IPS-11a (cell line): Measurements from ENCODE around the gene WDR86.

Experiments
- H3K4me3 ChIP-seq: one replicate; pipeline ENCODE4 v1.5.1; 2013; ENCODE audit warnings: low read depth, low read length, control low read depth

WDR86 gene

GRCh38 chr7:151409667-151410404 is at the start of gene WDR86:
TSS of gene WDR86 (minus strand) at chr7:151410038. CDS start at chr7:151409589, 449 bp downstream.
- H3K4me3 ChIP-seq: peak within 1 kb of the TSS; percentile 77

- no peak overlapping the region for H3K4me3 ChIP-seq
Observed at GRCh38 chr7:151457534-151457933, 47.7 kb upstream of the WDR86 start.

GRCh38 chr7:151456782-151457181 is 46.9 kb upstream of the WDR86 start:
- H3K4me3 ChIP-seq: no peak overlapping the region

GRCh38 chr7:151456276-151456675 is 46.4 kb upstream of the WDR86 start:
- H3K4me3 ChIP-seq: no peak overlapping the region

- no peak overlapping the region for H3K4me3 ChIP-seq
Observed at GRCh38 chr7:151455690-151456089, 45.9 kb upstream of the WDR86 start.

GRCh38 chr7:151454932-151455530 is 45.2 kb upstream of the WDR86 start:
- no peak overlapping the region for H3K4me3 ChIP-seq

- H3K4me3 ChIP-seq: no peak overlapping the region
Observed at GRCh38 chr7:151454305-151454704, 44.5 kb upstream of the WDR86 start.

- H3K4me3 ChIP-seq: no peak overlapping the region
Observed at GRCh38 chr7:151453326-151453791, 43.5 kb upstream of the WDR86 start.

- no peak overlapping the region for H3K4me3 ChIP-seq
Observed at GRCh38 chr7:151452680-151453325, 43.0 kb upstream of the WDR86 start.

- no peak overlapping the region for H3K4me3 ChIP-seq
Observed at GRCh38 chr7:151451626-151452571, 42.1 kb upstream of the WDR86 start.

GRCh38 chr7:151451156-151451555 is 41.3 kb upstream of the WDR86 start:
- H3K4me3 ChIP-seq: no peak overlapping the region

- H3K4me3 ChIP-seq: no peak overlapping the region
Observed at GRCh38 chr7:151449990-151450389, 40.2 kb upstream of the WDR86 start.

GRCh38 chr7:151448261-151449252 is 38.7 kb upstream of the WDR86 start:
- peak overlapping the region; percentile 10 for H3K4me3 ChIP-seq

- H3K4me3 ChIP-seq: peak overlapping the region; percentile 10
Observed at GRCh38 chr7:151447901-151448260, 38.0 kb upstream of the WDR86 start.

- no peak overlapping the region for H3K4me3 ChIP-seq
Observed at GRCh38 chr7:151447312-151447711, 37.5 kb upstream of the WDR86 start.

- H3K4me3 ChIP-seq: no peak overlapping the region
Observed at GRCh38 chr7:151446412-151446811, 36.6 kb upstream of the WDR86 start.

- H3K4me3 ChIP-seq: no peak overlapping the region
Observed at GRCh38 chr7:151444632-151445031, 34.8 kb upstream of the WDR86 start.

- H3K4me3 ChIP-seq: no peak overlapping the region
Observed at GRCh38 chr7:151442776-151443496, 33.1 kb upstream of the WDR86 start.

GRCh38 chr7:151440799-151441445 is 31.1 kb upstream of the WDR86 start:
- H3K4me3 ChIP-seq: no peak overlapping the region
